Fibroblast of pulmonary artery (primary cell): ENCODE data around the gene PPP4R3A.

ENCODE experiments used
- DNase-seq: peaks from one replicate; pipeline ENCODE4 v3.0.0-alpha.2; 2010; ENCODE audit warnings: low read depth
- H3K4me3 ChIP-seq: replicated peaks from 2 replicates; pipeline ENCODE4 v1.5.1; 2011; ENCODE audit warnings: low read depth, mild to moderate bottlenecking, control low read depth, low read length, moderate library complexity
- TF ChIP-seq, protein P1 (sequence below): IDR thresholded peaks from 2 replicates; pipeline ENCODE4 v1.5.1; 2011; ENCODE audit warnings: mild to moderate bottlenecking, control low read depth, low read length, inconsistent platforms; ENCODE audit errors: missing control alignments

The PPP4R3A gene

DNA sequence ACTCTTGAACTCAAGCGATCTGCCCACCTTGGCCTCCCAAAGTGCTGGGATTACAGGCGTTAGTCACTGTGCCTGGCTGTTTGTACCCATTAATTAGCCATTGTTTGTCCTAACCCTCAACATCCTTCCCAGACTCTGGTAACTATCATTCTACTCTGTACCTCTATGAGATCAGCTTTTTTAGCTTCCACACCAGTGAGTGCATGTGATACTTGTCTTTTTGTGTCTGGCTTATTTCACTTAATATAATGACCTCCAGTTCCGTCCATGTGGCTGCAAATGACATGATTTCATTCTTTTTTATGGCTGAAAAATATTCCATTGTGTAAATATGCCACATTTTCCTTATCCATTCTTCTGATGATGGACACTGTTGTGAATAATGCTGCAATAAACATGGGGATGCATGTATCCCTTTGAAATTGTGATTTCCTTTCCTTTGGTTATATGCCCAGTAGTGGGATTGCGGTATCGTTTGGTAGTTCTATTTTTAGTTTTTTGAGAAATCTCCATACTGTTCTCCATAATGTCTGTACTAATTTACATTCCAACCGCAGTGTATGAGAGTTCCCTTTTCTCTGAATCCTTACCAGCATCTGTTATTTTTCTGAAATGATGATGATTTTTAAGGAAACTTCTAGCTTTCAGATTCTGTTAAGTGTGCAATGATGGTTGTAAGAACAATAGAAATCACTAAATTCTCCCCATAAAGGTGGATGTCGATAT lies 6.7 kb upstream of the PPP4R3A start:
- H3K4me3 ChIP-seq, result no peak overlapping the region
- no peak for DNase-seq
- TF ChIP-seq, protein P1, sequence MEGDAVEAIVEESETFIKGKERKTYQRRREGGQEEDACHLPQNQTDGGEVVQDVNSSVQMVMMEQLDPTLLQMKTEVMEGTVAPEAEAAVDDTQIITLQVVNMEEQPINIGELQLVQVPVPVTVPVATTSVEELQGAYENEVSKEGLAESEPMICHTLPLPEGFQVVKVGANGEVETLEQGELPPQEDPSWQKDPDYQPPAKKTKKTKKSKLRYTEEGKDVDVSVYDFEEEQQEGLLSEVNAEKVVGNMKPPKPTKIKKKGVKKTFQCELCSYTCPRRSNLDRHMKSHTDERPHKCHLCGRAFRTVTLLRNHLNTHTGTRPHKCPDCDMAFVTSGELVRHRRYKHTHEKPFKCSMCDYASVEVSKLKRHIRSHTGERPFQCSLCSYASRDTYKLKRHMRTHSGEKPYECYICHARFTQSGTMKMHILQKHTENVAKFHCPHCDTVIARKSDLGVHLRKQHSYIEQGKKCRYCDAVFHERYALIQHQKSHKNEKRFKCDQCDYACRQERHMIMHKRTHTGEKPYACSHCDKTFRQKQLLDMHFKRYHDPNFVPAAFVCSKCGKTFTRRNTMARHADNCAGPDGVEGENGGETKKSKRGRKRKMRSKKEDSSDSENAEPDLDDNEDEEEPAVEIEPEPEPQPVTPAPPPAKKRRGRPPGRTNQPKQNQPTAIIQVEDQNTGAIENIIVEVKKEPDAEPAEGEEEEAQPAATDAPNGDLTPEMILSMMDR, result no peak

DNA sequence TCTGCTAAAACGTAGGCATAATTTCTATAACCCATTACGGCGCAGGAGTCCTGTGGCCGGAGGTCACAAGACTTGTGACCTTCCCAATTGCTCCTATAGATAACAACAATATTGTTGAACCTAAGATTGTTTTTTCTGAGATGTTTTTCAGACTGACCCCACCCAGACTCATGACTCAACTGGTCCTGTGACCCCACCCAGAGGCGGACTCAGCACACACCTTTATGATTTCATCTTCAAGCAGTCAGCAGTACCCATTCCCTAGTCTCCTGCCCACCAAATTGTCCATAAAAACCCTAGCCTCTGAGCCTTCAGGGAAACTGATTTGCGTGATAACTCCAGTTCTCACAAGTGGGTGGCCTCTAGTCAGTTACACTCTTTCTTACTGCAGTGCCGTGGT lies 5.9 kb upstream of the PPP4R3A start:
- no peak overlapping the region for H3K4me3 ChIP-seq
- TF ChIP-seq, protein P1, result no peak
- DNase-seq, result no peak

DNA sequence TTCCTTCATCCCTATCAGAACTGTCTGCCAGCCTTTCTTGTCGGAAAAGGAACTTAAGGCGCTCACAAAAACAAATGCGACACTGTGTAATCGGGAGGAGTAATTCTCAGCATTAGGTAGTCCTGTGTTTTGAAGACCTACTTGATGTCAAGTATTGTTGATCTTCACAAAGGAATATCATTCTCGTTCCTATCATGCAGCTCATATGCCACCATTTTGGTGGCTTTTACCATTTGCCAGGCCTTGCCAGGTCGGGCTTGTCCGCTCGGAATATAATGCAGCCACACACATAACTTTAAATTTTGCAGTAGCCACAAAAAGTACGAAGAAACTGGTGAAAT lies 903 bp upstream of the PPP4R3A start:
- H3K4me3 ChIP-seq, result peak overlapping the region; percentile 69
- TF ChIP-seq, protein P1, result no peak
- DNase-seq, result no peak

DNA sequence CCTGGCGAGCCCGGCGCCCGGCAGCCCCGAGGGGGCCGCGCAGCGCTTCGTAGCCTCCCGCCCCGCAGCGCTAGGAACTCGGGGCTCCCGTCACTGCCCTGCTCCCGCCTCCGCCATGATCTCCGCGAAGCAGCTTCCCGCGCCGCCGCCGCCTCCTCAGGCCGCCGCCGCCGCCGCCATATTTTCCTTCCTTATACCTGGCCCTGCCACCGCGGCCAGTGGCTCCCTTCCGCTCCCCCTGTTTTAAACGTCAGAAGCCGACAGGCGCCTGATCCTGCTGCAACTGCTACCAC lies 286 bp downstream of the PPP4R3A start:
- peak overlapping the region; percentile 69 for H3K4me3 ChIP-seq
- DNase-seq, result no peak
- TF ChIP-seq, protein P1, result no peak

DNA sequence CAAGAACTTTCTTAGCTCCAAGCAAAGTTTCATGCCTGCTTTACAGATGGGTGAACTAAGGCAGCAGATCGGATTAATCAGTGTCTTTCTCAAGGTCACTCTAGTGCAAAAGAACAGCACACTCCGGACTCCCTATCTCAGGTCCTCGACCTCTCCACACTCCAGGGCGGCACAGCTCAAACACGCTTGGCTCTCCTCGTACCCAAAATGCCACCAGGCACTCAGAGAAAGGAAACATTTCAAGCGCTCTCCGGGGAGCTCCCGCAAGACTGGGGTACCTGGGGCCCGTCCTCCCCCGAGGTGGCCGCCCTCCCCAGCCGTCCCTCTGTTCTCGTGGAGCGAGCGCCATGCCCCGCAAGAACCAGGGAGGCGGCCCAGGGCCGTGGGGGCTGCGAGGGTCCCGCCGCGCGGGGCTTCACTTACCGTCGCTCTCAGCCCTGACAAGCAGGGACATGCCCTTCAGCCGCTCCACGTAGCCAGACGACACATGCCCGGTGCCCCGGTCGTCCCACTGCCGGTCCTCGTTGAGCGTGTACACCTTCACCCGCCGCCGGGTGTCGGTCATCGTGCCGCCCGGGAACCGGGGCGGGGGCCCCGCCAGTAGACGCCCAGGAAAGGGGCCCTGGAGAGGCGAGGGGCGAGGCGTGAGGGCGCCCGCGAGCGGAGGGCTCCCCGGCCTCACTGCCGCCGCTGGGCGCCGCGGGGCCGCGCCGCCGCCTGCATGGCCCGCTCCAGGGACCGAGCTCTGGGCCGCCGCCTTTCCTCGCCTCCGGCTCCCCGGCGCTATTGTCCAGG lies 830 bp downstream of the PPP4R3A start:
- H3K4me3 ChIP-seq, result peak overlapping the region; percentile 69
- DNase-seq, result no peak
- TF ChIP-seq, protein P1, result no peak

DNA sequence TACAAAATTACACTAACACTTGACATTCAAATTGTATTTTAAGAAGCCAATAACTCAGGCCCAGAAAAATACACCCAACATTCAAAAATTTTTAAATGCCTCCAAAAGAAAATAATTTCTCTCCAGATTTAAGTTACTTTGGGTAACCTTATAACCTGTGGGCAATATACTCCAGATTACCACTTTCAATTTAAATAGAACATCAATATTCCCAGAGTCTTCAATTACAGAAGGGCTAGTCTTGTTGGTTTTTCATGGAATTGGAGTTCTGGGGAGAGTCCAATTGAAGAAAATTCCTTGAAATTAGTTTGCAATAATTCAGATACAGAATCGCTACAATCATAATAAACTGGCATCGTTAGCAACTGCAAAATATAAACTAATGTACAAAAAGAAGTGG lies 2.0 kb downstream of the PPP4R3A start:
- TF ChIP-seq, protein P1, result no peak
- DNase-seq, result no peak
- H3K4me3 ChIP-seq, result peak overlapping the region; percentile 69
